Ecto neural progenitor cell (in vitro differentiated cells): Measurements from ENCODE around the gene TEDC1.
A peak's percentile ranks its signal among the peaks of the same experiment; 100 is the strongest.

Experiments
- DNase-seq: peaks from one replicate; pipeline ENCODE4 v3.0.0-alpha.2; 2018; ENCODE audit warnings: low spot score

Gene TEDC1

GRCh38 chr14:105497671-105498429 lies 6.8 kb downstream of the TEDC1 start:
- no peak for DNase-seq

- peak; percentile 57 for DNase-seq
Observed at GRCh38 chr14:105498430-105499255, 7.6 kb downstream of the TEDC1 start.

GRCh38 chr14:105499256-105500035 lies 8.4 kb downstream of the TEDC1 start:
- DNase-seq: peak; percentile 71

GRCh38 chr14:105500036-105500725 lies 9.1 kb downstream of the TEDC1 start:
- DNase-seq: no peak

GRCh38 chr14:105500726-105501101 lies 9.7 kb downstream of the TEDC1 start:
- DNase-seq: no peak

- DNase-seq: no peak
Observed at GRCh38 chr14:105501504-105502291, 10.7 kb downstream of the TEDC1 start.

GRCh38 chr14:105502446-105503295 lies 11.6 kb downstream of the TEDC1 start:
- no peak for DNase-seq

- DNase-seq: no peak
Observed at GRCh38 chr14:105503296-105503640, 12.2 kb downstream of the TEDC1 start.

- no peak for DNase-seq
Observed at GRCh38 chr14:105503935-105504692, 13.1 kb downstream of the TEDC1 start.

- no peak for DNase-seq
Observed at GRCh38 chr14:105505101-105505500, 14.1 kb downstream of the TEDC1 start.

GRCh38 chr14:105507247-105507646 lies 16.2 kb downstream of the TEDC1 start:
- no peak for DNase-seq

- no peak for DNase-seq
Observed at GRCh38 chr14:105508069-105508468, 17.0 kb downstream of the TEDC1 start.

- no peak for DNase-seq
Observed at GRCh38 chr14:105508601-105509000, 17.6 kb downstream of the TEDC1 start.

- no peak for DNase-seq
Observed at GRCh38 chr14:105517096-105517495, 26.1 kb downstream of the TEDC1 start.

GRCh38 chr14:105519946-105520698 lies 29.1 kb downstream of the TEDC1 start:
- no peak for DNase-seq

GRCh38 chr14:105525326-105525725 lies 34.3 kb downstream of the TEDC1 start:
- DNase-seq: no peak

- peak; percentile 78 for DNase-seq
Observed at GRCh38 chr14:105525861-105526775, 35.1 kb downstream of the TEDC1 start, which contains the start of gene TMEM121. TMEM121 (plus strand) TSS chr14:105526583; CDS start chr14:105528835, 2,252 bp downstream.
